Measurements from ENCODE around the gene MMP24. TPM values are rescaled to one million over a fixed set of nuclear protein-coding genes. Genes with fewer than 3 reads are reported as not detected.

MMP24 gene
- total RNA-seq, 1 experiment from 2014 or later: 5.2 TPM

GRCh38 chr20:35293303-35294292, 67.1 kb downstream of the MMP24 start:
- DNase-seq (ENCODE audit: low spot score): no peak

DNA sequence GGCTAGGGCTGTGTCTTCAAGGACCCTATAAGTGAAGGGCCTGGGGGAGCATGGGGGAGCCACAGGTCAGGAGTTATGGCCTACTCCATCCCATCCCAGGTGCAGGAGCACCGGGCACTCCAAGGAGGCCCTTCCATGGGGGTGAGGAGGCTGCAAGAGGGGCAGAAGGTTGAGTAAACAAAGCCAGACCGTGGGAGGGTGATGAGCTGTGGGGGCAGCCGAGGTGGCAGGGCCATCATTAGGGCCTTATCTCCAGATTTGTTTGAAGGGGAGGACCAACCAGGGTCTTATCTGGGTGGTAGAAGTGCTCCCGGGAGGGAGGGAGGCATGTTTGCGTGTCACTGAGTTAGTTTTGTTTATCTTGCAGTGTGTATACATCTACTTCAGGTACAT, 67.8 kb downstream of the MMP24 start:
- DNase-seq (ENCODE audit: low spot score): no peak

DNA sequence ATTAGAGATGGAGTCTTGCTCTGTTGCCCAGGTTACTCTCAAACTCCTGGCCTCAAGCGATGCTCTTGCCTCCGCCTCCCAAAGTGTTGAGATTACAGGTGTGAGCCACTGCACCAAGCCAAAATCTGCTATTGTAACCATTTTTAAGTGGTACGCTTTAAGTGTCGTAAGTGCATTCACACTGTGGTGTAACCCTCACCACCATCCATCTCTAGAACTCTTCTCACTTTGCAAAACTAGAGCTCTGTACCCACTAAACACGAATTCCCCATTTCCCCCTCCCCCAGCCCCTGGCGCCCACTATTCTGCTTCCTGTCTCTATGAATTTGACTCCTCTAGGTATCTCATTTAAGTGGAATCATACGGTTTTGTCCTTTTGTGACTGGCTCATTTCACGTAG, 68.6 kb downstream of the MMP24 start:
- no peak for DNase-seq (ENCODE audit: low spot score)

DNA sequence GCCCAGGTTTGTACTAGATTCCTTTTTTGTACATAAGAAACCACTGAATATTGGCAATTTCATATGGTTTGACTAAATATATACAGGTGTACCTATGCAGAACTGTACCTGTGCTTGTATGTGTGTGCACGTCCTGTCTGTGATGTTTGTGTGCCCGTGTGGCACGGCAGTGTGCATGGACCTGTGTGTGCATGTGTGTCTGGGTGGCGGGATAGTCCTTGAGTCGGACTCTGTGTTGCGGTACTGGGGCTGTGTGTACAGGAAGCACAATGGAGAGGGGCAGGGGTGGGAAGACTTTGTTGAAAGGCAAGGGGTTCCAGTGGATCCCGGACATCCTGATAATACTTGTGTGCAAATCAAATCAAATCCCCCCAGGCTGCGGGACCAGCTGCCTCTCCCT, 69.2 kb downstream of the MMP24 start:
- no peak for DNase-seq (ENCODE audit: low spot score)

DNA sequence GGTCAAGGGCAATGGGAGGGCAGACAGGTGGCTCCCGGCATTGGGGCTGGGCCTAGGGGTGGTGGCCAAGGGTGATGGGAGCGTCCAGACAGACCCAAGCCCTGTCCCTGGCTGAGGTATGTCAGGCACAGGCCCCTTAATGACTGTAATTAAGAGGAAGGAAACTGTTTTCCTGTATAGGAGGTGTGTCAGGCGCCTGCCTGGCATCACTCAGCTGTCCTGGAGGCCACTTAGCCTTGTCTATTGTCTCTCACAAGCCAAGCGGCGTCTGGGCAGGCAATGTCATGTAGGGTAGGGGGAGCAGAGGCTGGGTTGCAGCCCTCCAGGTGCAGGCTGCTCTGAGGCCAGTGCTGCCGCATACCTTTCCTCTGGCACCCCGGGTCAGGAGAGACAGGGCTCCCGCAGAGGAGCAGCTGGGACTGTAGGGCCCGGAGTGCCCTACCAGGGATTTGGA, 69.6 kb downstream of the MMP24 start:
- DNase-seq (ENCODE audit: low spot score): no peak

DNA sequence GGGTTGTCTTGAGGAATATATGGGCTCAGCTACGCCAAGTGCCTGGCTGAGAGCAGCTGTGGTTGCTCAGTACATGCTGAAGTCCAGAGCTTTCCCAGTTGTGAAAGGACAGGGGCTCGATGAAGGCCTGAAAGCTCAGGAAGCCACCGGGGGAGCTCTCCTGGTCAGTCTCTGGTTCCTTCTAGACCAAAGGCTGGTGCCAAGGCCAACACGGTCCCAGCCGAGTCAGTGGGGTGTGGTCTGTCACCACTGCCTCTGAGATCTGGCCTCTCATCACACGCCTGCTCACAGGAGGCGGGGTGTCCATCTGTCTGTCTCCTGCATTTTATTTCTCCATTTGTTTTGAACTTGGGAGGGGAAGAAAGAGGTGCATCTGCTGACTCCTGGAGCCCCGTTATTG, 70.7 kb downstream of the MMP24 start:
- no peak for DNase-seq (ENCODE audit: low spot score)

DNA sequence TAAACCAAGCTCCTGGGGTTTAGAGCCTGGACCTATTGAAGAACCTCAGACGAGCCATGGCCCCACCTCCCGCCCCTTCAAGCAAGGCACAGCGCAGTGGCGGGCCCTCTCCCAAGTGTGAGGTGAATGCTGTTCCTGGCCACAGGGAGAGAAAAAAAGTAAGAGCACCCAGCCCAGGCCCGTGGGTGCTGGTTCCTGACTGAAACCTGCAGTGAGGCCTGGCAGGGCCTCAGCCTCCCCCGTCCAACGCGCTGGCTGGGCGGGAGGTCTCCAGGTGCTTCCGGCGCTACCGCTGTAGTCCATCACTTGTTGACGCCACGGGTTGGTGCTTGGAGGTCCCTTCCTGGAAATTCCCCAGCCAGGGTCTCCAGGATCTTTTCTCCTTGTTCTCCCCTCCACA, 71.2 kb downstream of the MMP24 start:
- no peak for DNase-seq (ENCODE audit: low spot score)

GRCh38 chr20:35298264-35298663, 71.8 kb downstream of the MMP24 start:
- no peak for DNase-seq (ENCODE audit: low spot score)

DNA sequence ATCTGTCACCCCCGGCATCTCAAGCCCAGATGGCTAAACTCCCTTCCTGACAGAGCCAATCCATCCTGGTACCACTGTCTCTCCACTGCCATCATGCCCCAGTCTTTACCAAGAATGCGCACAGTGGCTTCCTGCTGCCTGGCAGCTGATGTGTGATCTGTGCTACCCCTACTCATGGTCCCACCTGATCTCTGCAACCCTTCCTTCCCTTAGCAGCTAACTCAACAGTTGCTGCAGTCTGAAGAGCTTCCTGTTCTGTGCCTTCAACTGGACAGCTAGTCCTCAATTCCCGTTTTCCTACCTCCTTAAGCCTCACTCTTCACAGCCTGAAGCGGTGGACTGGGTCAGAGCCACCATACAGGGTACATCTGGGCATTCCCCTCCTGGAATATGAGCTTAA, 73.3 kb downstream of the MMP24 start:
- no peak for DNase-seq (ENCODE audit: low spot score)

GRCh38 chr20:35300469-35301262, 74.2 kb downstream of the MMP24 start:
- DNase-seq (ENCODE audit: low spot score): no peak

- DNase-seq (ENCODE audit: low spot score): no peak
Observed at GRCh38 chr20:35301426-35301825, 74.9 kb downstream of the MMP24 start.

DNA sequence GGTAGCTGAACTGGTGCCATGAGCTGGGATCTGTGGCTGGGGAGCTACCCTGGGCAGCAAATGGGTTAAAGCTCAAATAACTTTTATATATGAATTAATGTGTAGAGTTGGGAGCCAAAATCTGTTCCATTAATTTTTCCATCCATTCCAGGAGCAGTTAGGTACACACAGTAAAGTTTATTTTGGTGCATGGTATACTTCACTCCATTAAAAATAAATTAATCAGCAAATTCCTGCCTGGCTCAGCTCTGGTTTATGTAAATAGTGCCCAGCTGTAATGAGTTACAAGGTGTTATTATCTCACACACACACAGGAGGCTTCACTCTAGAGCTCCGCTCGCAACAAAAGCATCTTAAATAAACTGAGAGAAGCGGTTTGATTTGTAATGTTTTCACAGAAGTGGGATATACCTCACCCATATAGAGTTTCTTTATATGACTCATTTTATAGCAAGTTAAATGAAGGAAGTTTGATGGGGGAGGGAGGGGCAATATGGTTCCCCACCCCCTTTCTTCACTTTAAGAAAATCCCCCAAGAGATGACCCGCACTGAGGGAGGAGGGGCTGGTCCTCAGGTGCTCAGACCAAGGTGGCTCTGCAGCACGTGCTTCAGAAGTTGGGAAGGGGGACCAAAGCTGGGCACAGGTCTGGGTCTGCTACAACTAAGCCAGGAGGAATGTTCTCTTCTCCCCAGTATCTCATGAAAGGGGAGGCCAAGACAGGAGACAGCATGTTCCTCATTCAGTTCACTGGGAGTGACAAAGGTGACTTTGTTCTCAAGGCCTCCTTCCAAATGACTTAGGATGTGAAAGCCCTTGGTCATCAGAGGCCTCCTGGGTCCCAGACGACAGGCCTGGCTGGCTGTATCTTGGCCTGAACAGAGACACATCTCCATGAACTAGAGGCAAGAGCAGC, 76.2 kb downstream of the MMP24 start:
- DNase-seq (ENCODE audit: low spot score): peak; percentile 69

DNA sequence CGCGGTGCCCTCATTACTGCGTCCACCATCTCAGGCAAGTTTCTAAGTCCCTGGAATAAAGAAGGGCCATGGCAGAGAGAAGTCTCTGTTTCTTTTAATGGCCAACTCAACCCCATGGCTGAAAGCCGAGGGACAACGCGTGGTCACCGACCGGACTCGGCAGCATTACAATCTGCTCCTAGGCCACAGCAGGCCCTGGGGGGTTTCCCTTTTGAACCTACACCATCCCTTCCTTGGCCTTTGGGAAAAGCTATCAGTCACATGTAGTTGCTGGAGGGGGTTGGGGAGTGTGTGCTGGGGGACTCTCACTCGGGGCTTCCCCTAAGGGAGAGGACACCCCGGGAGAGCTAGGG, 76.9 kb downstream of the MMP24 start:
- no peak for DNase-seq (ENCODE audit: low spot score)

DNA sequence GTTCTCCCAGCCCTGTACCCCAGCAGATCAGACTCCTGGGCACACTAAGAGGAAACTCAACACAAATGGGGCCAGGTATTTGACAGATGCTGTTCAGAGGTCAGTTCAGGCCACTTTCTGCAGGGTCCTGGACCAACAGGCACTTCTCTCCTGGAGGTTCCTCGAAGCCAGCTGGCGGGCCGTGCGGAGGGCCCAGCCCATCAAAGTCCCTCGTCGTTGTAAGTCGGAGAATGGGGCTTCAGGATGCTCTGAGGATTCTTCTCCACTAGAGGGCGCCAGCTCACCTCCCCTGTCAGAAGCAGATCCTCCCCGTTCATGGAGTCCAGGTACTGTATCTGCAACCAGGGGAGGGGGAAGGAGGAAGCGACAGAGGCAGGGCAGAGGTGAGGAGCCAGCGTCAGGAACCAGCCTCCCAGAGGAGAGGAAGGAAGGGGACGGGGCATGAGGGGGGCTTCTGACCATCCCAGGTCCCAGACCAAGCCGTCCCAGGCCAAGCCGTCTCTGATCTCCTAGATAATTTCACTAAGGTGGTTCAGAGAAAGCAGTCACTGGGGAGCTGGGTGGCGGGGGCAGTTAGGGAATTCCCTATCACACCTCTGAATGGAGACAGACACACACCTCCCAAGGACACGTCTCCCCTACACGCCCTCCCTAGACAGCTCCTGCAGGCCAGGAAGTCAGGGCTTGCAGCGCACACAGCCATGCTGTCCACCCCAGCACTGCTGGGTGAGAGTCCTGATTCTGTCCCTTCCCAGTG, 77.4 kb downstream of the MMP24 start:
- DNase-seq (ENCODE audit: low spot score): peak; percentile 96

DNA sequence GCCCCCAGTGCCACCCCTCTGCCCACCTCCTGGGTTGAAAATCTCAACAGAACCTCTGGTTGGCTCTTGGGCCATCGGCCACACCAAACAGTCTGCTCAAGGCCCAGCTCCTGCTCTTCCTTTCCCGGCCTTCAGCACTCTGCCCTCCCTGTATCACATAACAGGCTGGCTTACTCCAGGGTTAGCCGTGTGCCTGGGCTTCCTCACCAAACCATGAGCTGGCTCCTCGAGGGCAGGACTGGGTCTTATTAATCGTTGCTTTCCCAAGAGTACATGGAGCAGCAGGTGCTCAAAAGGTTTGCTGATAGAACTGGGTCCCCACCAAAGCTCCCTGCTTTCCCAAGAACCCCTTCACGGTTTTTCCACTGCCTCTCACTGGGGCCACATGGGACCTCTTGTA, 78.5 kb downstream of the MMP24 start:
- DNase-seq (ENCODE audit: low spot score): no peak

- DNase-seq (ENCODE audit: low spot score): peak; percentile 100
Observed at GRCh38 chr20:35305682-35306556, 79.4 kb downstream of the MMP24 start.

GRCh38 chr20:35306931-35307517, 80.5 kb downstream of the MMP24 start:
- peak; percentile 83 for DNase-seq (ENCODE audit: low spot score)

- DNase-seq (ENCODE audit: low spot score): peak; percentile 97
Observed at GRCh38 chr20:35307666-35308653, 81.5 kb downstream of the MMP24 start.
